Fibroblast of mammary gland (primary cell): Measurements from ENCODE around the gene MRPL36.

Experiments
- DNase-seq: peaks from one replicate; pipeline ENCODE4 v3.0.0-alpha.2; 2010; ENCODE audit warnings: low read depth
- H3K4me3 ChIP-seq: 2 replicates; pipeline ENCODE4 v1.5.1; 2011; ENCODE audit warnings: low read depth, mild to moderate bottlenecking, low read length, moderate library complexity; ENCODE audit not compliant: control insufficient read depth
- TF ChIP-seq, protein P1 (sequence below): conservative IDR thresholded peaks from 2 replicates; pipeline ENCODE4 v1.5.1; 2011; ENCODE audit warnings: low read depth, low read length, inconsistent platforms; ENCODE audit not compliant: control insufficient read depth, insufficient read depth

The MRPL36 gene

DNA sequence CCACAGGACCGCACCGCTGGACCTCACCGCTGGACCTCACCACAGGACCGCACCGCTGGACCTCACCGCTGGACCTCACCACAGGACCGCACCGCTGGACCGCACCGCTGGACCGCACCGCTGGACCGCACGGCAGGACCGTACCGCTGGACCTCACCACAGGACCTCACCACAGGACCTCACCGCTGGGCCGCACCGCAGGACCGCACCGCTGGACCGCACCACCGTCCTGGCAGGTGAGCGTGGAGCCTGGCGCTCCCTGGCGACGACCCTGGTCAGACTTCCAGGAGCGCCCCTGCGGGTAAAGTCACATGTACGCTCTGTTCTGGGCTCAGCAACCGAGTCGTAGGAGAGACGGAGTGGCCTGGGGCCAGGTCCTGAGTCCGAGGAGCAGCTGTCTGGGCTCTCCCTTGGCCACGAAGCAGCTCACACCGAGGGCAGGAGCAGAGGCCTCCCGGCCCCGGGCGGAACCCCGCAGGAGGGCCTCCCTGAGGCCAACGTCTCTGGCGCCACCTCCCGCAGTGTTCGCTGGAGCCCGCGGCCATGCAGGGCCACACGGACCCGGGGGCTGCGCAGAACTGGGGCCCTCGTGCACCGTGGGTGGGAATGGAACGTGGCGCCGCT is 30.5 kb downstream of the MRPL36 start:
- TF ChIP-seq, protein P1, sequence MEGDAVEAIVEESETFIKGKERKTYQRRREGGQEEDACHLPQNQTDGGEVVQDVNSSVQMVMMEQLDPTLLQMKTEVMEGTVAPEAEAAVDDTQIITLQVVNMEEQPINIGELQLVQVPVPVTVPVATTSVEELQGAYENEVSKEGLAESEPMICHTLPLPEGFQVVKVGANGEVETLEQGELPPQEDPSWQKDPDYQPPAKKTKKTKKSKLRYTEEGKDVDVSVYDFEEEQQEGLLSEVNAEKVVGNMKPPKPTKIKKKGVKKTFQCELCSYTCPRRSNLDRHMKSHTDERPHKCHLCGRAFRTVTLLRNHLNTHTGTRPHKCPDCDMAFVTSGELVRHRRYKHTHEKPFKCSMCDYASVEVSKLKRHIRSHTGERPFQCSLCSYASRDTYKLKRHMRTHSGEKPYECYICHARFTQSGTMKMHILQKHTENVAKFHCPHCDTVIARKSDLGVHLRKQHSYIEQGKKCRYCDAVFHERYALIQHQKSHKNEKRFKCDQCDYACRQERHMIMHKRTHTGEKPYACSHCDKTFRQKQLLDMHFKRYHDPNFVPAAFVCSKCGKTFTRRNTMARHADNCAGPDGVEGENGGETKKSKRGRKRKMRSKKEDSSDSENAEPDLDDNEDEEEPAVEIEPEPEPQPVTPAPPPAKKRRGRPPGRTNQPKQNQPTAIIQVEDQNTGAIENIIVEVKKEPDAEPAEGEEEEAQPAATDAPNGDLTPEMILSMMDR = no peak
- DNase-seq = no peak
- H3K4me3 ChIP-seq = no peak overlapping the region

GRCh38 chr5:1768283-1769000 is 31.2 kb downstream of the MRPL36 start:
- DNase-seq = no peak
- TF ChIP-seq, protein P1 = no peak
- H3K4me3 ChIP-seq = no peak overlapping the region

- TF ChIP-seq, protein P1 = no peak
- no peak for DNase-seq
- H3K4me3 ChIP-seq = no peak overlapping the region
These were observed 31.9 kb downstream of the MRPL36 start for GRCh38 chr5:1767524-1768282.

GRCh38 chr5:1765880-1766235 is 33.8 kb downstream of the MRPL36 start:
- H3K4me3 ChIP-seq = no peak overlapping the region
- no peak for DNase-seq
- TF ChIP-seq, protein P1 = no peak

DNA sequence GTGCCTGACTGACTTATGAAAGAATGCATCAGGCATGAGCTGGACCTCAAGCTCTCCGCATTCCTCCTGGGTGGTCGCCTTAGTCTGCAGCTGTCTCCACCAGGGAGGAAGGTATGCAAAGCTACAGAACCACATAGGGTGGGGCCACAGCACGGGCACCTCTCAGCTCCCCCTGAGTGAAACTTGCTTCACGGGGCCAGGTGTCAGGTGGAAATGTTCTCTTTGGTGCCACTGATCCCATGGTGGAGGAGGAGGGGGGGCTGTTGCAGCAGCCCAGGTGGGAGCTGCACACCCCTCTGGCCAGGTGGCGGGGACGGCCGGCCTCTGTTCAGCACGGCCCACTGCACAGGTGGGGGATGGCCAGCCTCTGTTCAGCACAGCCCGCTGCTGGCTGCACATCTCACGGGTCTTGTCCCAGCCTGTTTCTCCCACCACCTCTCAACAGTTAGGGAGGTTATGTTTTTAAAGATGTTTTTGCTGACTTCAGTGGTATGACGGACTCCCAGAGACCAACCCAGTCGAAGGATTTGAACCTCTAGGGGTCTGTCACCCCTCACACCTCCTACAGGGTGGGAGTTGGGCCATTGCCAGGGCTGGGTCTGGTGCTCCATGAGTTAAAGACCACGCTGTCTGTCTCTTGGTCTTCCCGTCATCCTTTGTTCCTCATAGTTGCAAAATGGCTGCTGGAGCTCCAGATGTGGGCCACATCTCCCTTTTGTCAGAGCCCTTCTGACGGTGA is 34.3 kb downstream of the MRPL36 start:
- TF ChIP-seq, protein P1 = no peak
- no peak for DNase-seq
- no peak overlapping the region for H3K4me3 ChIP-seq

- TF ChIP-seq, protein P1 = no peak
- DNase-seq = no peak
- no peak overlapping the region for H3K4me3 ChIP-seq
These were observed 35.1 kb downstream of the MRPL36 start for GRCh38 chr5:1764606-1764960.
